ENCODE data around the gene FBXO46.
"Not testable (repeated sequence)": the region's sequence is repeated elsewhere in the genome, so short reads cannot be mapped to it uniquely, and the experiment has no call there.

The FBXO46 gene

GRCh38 chr19:45691516-45692186 lies 39.0 kb downstream of the FBXO46 start, which contains the start of gene SNRPD2:
Gene SNRPD2, minus strand, starts transcription at chr19:45691953. Its CDS starts 65 bp downstream, at chr19:45691888.
- Mint-ChIP-seq H3K9me3 (no peaks in the 10 kb centered on the region), H3K4me3 (peak within 1 kb of the TSS; percentile 91 to 96 (median 92)), H3K27ac (peak within 1 kb of the TSS; percentile 56 to 92 (median 90)), H3K36me3 (ENCODE audit: low read depth) (peaks cover 28% of the 10 kb centered on the region), H3K4me1 (peaks cover 10% of the 10 kb centered on the region), H3K27me3 (ENCODE audit: low read depth) (no peaks in the 10 kb centered on the region)
- no peak for TF ChIP-seq CTCF (IDR thresholded peaks at IDR 0.05; ENCODE audit: unreplicated experiment in 3 of 3)

GRCh38 chr19:45687599-45687998 lies 43.1 kb downstream of the FBXO46 start:
- Mint-ChIP-seq H3K9me3 (no peaks in the 10 kb centered on the region), H3K4me3 (no peak overlapping the region), H3K27me3 (ENCODE audit: low read depth) (no peaks in the 10 kb centered on the region), H3K36me3 (ENCODE audit: low read depth) (peaks cover 41% of the 10 kb centered on the region), H3K27ac (no peak overlapping the region), H3K4me1 (peaks cover 10% of the 10 kb centered on the region)
- no peak for TF ChIP-seq CTCF (IDR thresholded peaks at IDR 0.05; ENCODE audit: unreplicated experiment in 3 of 3)

GRCh38 chr19:45685045-45685444 lies 45.7 kb downstream of the FBXO46 start:
- not testable (repeated sequence) for H3K27me3 Mint-ChIP-seq (ENCODE audit: low read depth); H3K4me3 Mint-ChIP-seq; H3K9me3 Mint-ChIP-seq; H3K27ac Mint-ChIP-seq; H3K4me1 Mint-ChIP-seq
- H3K36me3 Mint-ChIP-seq (ENCODE audit: low read depth) = peaks cover 41% of the 10 kb centered on the region

- TF ChIP-seq CTCF (IDR thresholded peaks at IDR 0.05; ENCODE audit: unreplicated experiment in 3 of 3) = no peak
- Mint-ChIP-seq H3K27me3 (ENCODE audit: low read depth) (peaks cover 28% of the 10 kb centered on the region), H3K9me3 (no peaks in the 10 kb centered on the region)
These were observed 47.8 kb downstream of the FBXO46 start for GRCh38 chr19:45682908-45683307.

GRCh38 chr19:45682117-45682516 lies 48.6 kb downstream of the FBXO46 start:
- Mint-ChIP-seq H3K4me3 (no peak overlapping the region), H3K9me3 (no peaks in the 10 kb centered on the region), H3K4me1 (no peaks in the 10 kb centered on the region), H3K27ac (peak overlapping the region in 1 of 3 experiments; percentile 19), H3K36me3 (ENCODE audit: low read depth) (peaks cover 25% of the 10 kb centered on the region), H3K27me3 (ENCODE audit: low read depth) (peaks cover 35% of the 10 kb centered on the region)
- no peak for TF ChIP-seq CTCF (IDR thresholded peaks at IDR 0.05; ENCODE audit: unreplicated experiment in 3 of 3)

More at GRCh38 chr19:45682908-45683307, 47.8 kb downstream of the FBXO46 start:
- Mint-ChIP-seq H3K4me3 (peak overlapping the region in 1 of 3 experiments; percentile 47), H3K4me1 (no peaks in the 10 kb centered on the region), H3K36me3 (ENCODE audit: low read depth) (peaks cover 30% of the 10 kb centered on the region), H3K27ac (no peak overlapping the region)

- H3K27me3 Mint-ChIP-seq (ENCODE audit: low read depth) = peaks cover 40% of the 10 kb centered on the region
- H3K36me3 Mint-ChIP-seq (ENCODE audit: low read depth) = peaks cover 20% of the 10 kb centered on the region
- H3K27ac Mint-ChIP-seq = peak overlapping the region in 1 of 3 experiments; percentile 61
- H3K4me3 Mint-ChIP-seq = peak overlapping the region; percentile 71 to 80 (median 72)
- no peaks in the 10 kb centered on the region for H3K4me1 Mint-ChIP-seq
- peak; percentile 97 to 98 (median 98) for TF ChIP-seq CTCF (IDR thresholded peaks at IDR 0.05; ENCODE audit: unreplicated experiment in 3 of 3)
- no peaks in the 10 kb centered on the region for H3K9me3 Mint-ChIP-seq
These were observed 49.2 kb downstream of the FBXO46 start for GRCh38 chr19:45681391-45682015.
